AG08395 (cell line): ENCODE data around the gene USH1G.
"Not testable (repeated sequence)": the region's sequence is repeated elsewhere in the genome, so short reads cannot be mapped to it uniquely, and the experiment has no call there.

Source experiments
- DNase-seq: peaks from one replicate; pipeline ENCODE4 v3.0.0; 2012; ENCODE audit warnings: mixed read lengths, low spot score

The USH1G gene

GRCh38 chr17:74873874-74874614 is 49.0 kb downstream of the USH1G start:
- no peak for DNase-seq

GRCh38 chr17:74873037-74873873 is 49.8 kb downstream of the USH1G start:
- DNase-seq, result peak; percentile 100

GRCh38 chr17:74872313-74873036 is 50.6 kb downstream of the USH1G start, which contains the start of gene FDXR:
TSS of gene FDXR (minus strand) at chr17:74872994. CDS start at chr17:74872944, 50 bp downstream.
- DNase-seq, result no peak

- no peak for DNase-seq
These were observed 51.5 kb downstream of the USH1G start for GRCh38 chr17:74871356-74872076.

GRCh38 chr17:74870512-74870911 is 52.5 kb downstream of the USH1G start:
- peak; percentile 68 for DNase-seq

GRCh38 chr17:74870028-74870427 is 53.0 kb downstream of the USH1G start:
- not testable (repeated sequence) for DNase-seq

- no peak for DNase-seq
These were observed 54.2 kb downstream of the USH1G start for GRCh38 chr17:74868908-74869255.

- DNase-seq, result no peak
These were observed 54.7 kb downstream of the USH1G start for GRCh38 chr17:74868251-74868907.

- no peak for DNase-seq
These were observed 56.7 kb downstream of the USH1G start for GRCh38 chr17:74866198-74866835.
